Adrenal gland (tissue), 5 donors: Measurements from ENCODE around the gene UBE2K.

Experiments used
- CTCF ChIP-seq, 6 experiments: fragments of 450-650 bp in 4 of 6; fragments of 200-600 bp in 2 of 6; sonication (generic) in 1 of 6; IDR thresholded peaks; 1 replicate in 5 of 6; 2 replicates in 1 of 6; pipeline versions ENCODE4 v1.5.1 to v1.8.0; 2016 to 2021; ENCODE audit warnings: antibody characterized with exemption in 6 of 6, mild to moderate bottlenecking in 2 of 6, moderate library complexity in 1 of 6
- POLR2A ChIP-seq, 2 donors: fragments of 450-650 bp; IDR thresholded peaks; one replicate each; pipeline ENCODE4 v1.6.1; 2017; ENCODE audit warnings: antibody characterized with exemption in 2 of 2, mild to moderate bottlenecking in 2 of 2, moderate library complexity in 1 of 2
- donor health status: DM: no; HTN: no; CAD: no.

GRCh38 chr4:39662683-39663082 is 35.3 kb upstream of the UBE2K start:
- no peak for TF ChIP-seq POLR2A (IDR thresholded peaks at IDR 0.05)
- no peak for TF ChIP-seq CTCF (IDR thresholded peaks at IDR 0.05)
